SU-DHL-6 (cell line): ENCODE data around the gene NAA16.

Experiments used
- H2AFZ ChIP-seq: fragments of 200-600 bp; sonication (generic); 2 replicates; pipeline ENCODE4 v1.6.1; 2014; ENCODE audit warnings: low read depth, mild to moderate bottlenecking, moderate library complexity, mixed read lengths, antibody characterized with exemption, low read length; ENCODE audit not compliant: severe bottlenecking
- H3F3A ChIP-seq: fragments of 200-600 bp; shearing (Covaris generic); 2 replicates; pipeline ENCODE4 v1.6.0; 2016; ENCODE audit warnings: antibody characterized with exemption, mild to moderate bottlenecking; ENCODE audit not compliant: insufficient read depth
- H3K27ac ChIP-seq: fragments of 200-600 bp; sonication (generic); 2 replicates; pipeline ENCODE4 v1.5.1; 2016; ENCODE audit warnings: low read depth, mild to moderate bottlenecking, low read length, moderate library complexity, mixed read lengths
- H3K27me3 ChIP-seq: fragments of 200-600 bp; sonication (generic), shearing (Covaris generic); 2 replicates; pipeline ENCODE4 v1.6.0; 2014; ENCODE audit warnings: mild to moderate bottlenecking, low read length
- H3K36me3 ChIP-seq: fragments of 200-600 bp; sonication (generic); 2 replicates; pipeline ENCODE4 v1.6.1; 2014; ENCODE audit warnings: mild to moderate bottlenecking, low read length, mixed read lengths
- H3K4me2 ChIP-seq: fragments of 300-600, 200-600 bp; shearing (Covaris generic), sonication (generic); 2 replicates; pipeline ENCODE4 v1.6.0; 2014; ENCODE audit warnings: low read length, low read depth, mild to moderate bottlenecking; ENCODE audit not compliant: poor library complexity, severe bottlenecking
- H3K4me3 ChIP-seq: fragments of 200-600 bp; sonication (generic); 2 replicates; pipeline ENCODE4 v1.5.1; 2014; ENCODE audit warnings: antibody characterized with exemption, low read length, mild to moderate bottlenecking, mixed read lengths; ENCODE audit not compliant: insufficient read depth, poor library complexity, severe bottlenecking
- H3K79me2 ChIP-seq: fragments of 200-600 bp; sonication (generic); 2 replicates; pipeline ENCODE4 v1.6.1; 2014; ENCODE audit warnings: mild to moderate bottlenecking, low read length, moderate library complexity; ENCODE audit not compliant: insufficient read depth
- H3K9ac ChIP-seq: fragments of 200-600 bp; sonication (generic); 2 replicates; pipeline ENCODE4 v1.7.0; 2014; ENCODE audit warnings: mild to moderate bottlenecking, low read length
- H3K9me2 ChIP-seq: fragments of 200-600 bp; sonication (generic); replicated peaks from 2 replicates; pipeline ENCODE4 v1.6.1; 2014; ENCODE audit warnings: low read length; ENCODE audit not compliant: insufficient read depth
- H3K9me3 ChIP-seq: fragments of 200-600 bp; sonication (generic); 2 replicates; pipeline ENCODE4 v1.6.1; 2014; ENCODE audit warnings: low read length, mixed read lengths; ENCODE audit not compliant: insufficient read depth
- H4K20me1 ChIP-seq: fragments of 200-600 bp; sonication (generic); 2 replicates; pipeline ENCODE4 v1.6.1; 2014; ENCODE audit warnings: low read depth, mild to moderate bottlenecking, antibody characterized with exemption, low read length, moderate library complexity, mixed read lengths
- EZH2phosphoT487 ChIP-seq: fragments of 200-600 bp; sonication (generic), shearing (Covaris generic); conservative IDR thresholded peaks from 2 replicates; pipeline ENCODE4 v1.6.1; 2018; ENCODE audit warnings: mild to moderate bottlenecking, antibody characterized with exemption, low read length, moderate library complexity, mixed read lengths
- TF ChIP-seq, protein P1 (sequence below): fragments of 200-600 bp; sonication (generic); IDR thresholded peaks from one replicate; pipeline ENCODE4 v1.5.1; 2017; ENCODE audit warnings: antibody characterized with exemption, mild to moderate bottlenecking, low read length, moderate library complexity; ENCODE audit not compliant: insufficient read depth, poor library complexity, severe bottlenecking

The NAA16 gene

DNA sequence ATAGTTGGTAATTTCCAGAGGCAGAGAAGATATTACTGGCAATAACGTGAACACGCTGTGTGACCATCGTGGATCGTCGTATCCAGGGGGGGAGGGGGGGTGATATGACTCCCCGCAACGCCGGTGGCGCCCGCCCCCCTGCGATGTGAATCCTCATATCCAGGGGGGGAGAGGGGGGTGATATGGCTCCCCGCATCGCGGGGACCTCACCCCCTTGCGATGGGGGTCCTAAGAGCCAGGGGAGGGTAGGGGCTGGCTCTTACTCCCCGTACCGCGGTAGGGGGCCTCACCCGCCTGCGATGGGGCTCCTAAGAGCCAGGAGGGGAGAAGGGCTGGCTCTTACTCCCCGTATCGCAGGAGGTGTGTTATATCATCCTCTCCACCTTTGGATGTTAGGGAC, 115.0 kb downstream of the NAA16 start:
- H3K9me3 ChIP-seq = no peaks in the 10 kb centered on the region
- H3K4me3 ChIP-seq = no peak overlapping the region
- H3K27ac ChIP-seq = no peak overlapping the region
- H3K36me3 ChIP-seq = no peaks in the 10 kb centered on the region
- no peak overlapping the region for H2AFZ ChIP-seq
- no peaks in the 10 kb centered on the region for H4K20me1 ChIP-seq
- no peak overlapping the region for H3K9ac ChIP-seq
- H3F3A ChIP-seq = no peaks in the 10 kb centered on the region
- H3K27me3 ChIP-seq = no peaks in the 10 kb centered on the region
- H3K9me2 ChIP-seq = no peaks in the 10 kb centered on the region
- no peaks in the 10 kb centered on the region for H3K79me2 ChIP-seq
- no peak for TF ChIP-seq EZH2phosphoT487
- TF ChIP-seq, protein P1, sequence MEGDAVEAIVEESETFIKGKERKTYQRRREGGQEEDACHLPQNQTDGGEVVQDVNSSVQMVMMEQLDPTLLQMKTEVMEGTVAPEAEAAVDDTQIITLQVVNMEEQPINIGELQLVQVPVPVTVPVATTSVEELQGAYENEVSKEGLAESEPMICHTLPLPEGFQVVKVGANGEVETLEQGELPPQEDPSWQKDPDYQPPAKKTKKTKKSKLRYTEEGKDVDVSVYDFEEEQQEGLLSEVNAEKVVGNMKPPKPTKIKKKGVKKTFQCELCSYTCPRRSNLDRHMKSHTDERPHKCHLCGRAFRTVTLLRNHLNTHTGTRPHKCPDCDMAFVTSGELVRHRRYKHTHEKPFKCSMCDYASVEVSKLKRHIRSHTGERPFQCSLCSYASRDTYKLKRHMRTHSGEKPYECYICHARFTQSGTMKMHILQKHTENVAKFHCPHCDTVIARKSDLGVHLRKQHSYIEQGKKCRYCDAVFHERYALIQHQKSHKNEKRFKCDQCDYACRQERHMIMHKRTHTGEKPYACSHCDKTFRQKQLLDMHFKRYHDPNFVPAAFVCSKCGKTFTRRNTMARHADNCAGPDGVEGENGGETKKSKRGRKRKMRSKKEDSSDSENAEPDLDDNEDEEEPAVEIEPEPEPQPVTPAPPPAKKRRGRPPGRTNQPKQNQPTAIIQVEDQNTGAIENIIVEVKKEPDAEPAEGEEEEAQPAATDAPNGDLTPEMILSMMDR = no peak
- no peak overlapping the region for H3K4me2 ChIP-seq
